Endothelial cell of umbilical vein (primary cell): ENCODE measurements around the gene MEGF10. TPM values are rescaled to one million over a fixed set of nuclear protein-coding genes. Genes with fewer than 3 reads are reported as not detected.

ENCODE experiments used
- BruUV-seq: library from RNA; stranded (reverse); fragments of 400-500 nt; replicated peaks from 2 replicates; lab custom pipeline; 2021; lab: Mats Ljungman, UMichigan
- CTCF ChIA-PET: fragments of 300-600, 350-600 bp; sonication (Branson Sonifier 250); formaldehyde crosslinking; loops from one replicate; lab custom pipeline; 2021; ENCODE audit warnings: antibody characterized with exemption, inconsistent platforms; lab: Charles Lee
- POLR2A ChIA-PET: fragments of 300-600, 350-600 bp; sonication (Branson Sonifier 250); formaldehyde crosslinking; loops from one replicate; lab custom pipeline; 2021; ENCODE audit warnings: antibody characterized with exemption, inconsistent platforms; lab: Charles Lee
- DNase-seq: peaks from one replicate; pipeline ENCODE4 v3.0.0-alpha.2; 2011; ENCODE audit warnings: low read depth, low spot score
- FAIRE-seq: peaks from 2 replicates; lab custom pipeline; 2011; peaks lifted over from hg19 to GRCh38; lab: Jason Lieb, UNC
- H2AFZ ChIP-seq: 2 replicates; pipeline ENCODE4 v1.6.0; 2012; ENCODE audit warnings: low read depth, low read length, control low read depth, inconsistent platforms
- H3K27ac ChIP-seq: 2 replicates; pipeline ENCODE4 v1.5.1; 2011; ENCODE audit warnings: low read depth, mild to moderate bottlenecking, control low read depth, low read length, moderate library complexity; ENCODE audit not compliant: insufficient read depth
- H3K27me3 ChIP-seq, 2 experiments: 2 replicates each; pipeline versions ENCODE4 v1.6.0 to v1.6.1; 2011; ENCODE audit warnings: low read length in 2 of 2, mixed read lengths in 1 of 2; ENCODE audit not compliant: control insufficient read depth in 2 of 2, insufficient read depth in 2 of 2
- H3K36me3 ChIP-seq, 2 experiments: 2 replicates in 1 of 2; 3 replicates in 1 of 2; pipeline ENCODE4 v1.5.1; 2011; ENCODE audit warnings: low read length in 2 of 2, mild to moderate bottlenecking in 1 of 2, moderate library complexity in 1 of 2; ENCODE audit not compliant: control insufficient read depth in 2 of 2, insufficient read depth in 2 of 2; ENCODE audit errors: extremely low read depth in 1 of 2
- H3K4me1 ChIP-seq: 3 replicates; pipeline ENCODE4 v1.5.1; 2011; ENCODE audit warnings: mild to moderate bottlenecking, low read length; ENCODE audit not compliant: control insufficient read depth, insufficient read depth; ENCODE audit errors: extremely low read depth
- H3K4me2 ChIP-seq: 2 replicates; pipeline ENCODE4 v1.6.1; 2011; ENCODE audit warnings: low read length, control low read depth, mixed read lengths; ENCODE audit not compliant: insufficient read depth
- H3K4me3 ChIP-seq, 3 experiments: fragments of 200-600 bp in 1 of 3; sonication (generic), shearing (Covaris generic) in 1 of 3; replicated peaks in 1 of 3; 2 replicates each; pipeline ENCODE4 v1.5.1; 2011 to 2016; ENCODE audit warnings: control low read depth in 3 of 3, low read length in 3 of 3, mild to moderate bottlenecking in 2 of 3, inconsistent platforms in 1 of 3, low read depth in 1 of 3, moderate library complexity in 1 of 3; ENCODE audit not compliant: insufficient read depth in 1 of 3
- H3K79me2 ChIP-seq: 2 replicates; pipeline ENCODE4 v1.6.0; 2012; ENCODE audit warnings: low read length, inconsistent platforms; ENCODE audit not compliant: control insufficient read depth, insufficient read depth
- H3K9ac ChIP-seq: replicated peaks from 2 replicates; pipeline ENCODE3; 2011; ENCODE audit warnings: low read length, control low read depth; ENCODE audit not compliant: insufficient read depth; ENCODE audit errors: extremely low read depth
- H3K9me1 ChIP-seq: replicated peaks from 3 replicates; pipeline ENCODE4 v1.6.0; 2011; ENCODE audit warnings: mild to moderate bottlenecking, low read length; ENCODE audit not compliant: control insufficient read depth, insufficient read depth; ENCODE audit errors: extremely low read depth
- H3K9me3 ChIP-seq: replicated peaks from 2 replicates; pipeline ENCODE4 v1.5.1; 2012; ENCODE audit warnings: low read length, inconsistent platforms; ENCODE audit not compliant: control insufficient read depth, insufficient read depth
- H4K20me1 ChIP-seq: replicated peaks from 2 replicates; pipeline ENCODE3; 2011; ENCODE audit warnings: mild to moderate bottlenecking, low read length; ENCODE audit not compliant: control insufficient read depth, insufficient read depth; ENCODE audit errors: extremely low read depth
- EZH2 ChIP-seq: IDR thresholded peaks from 2 replicates; pipeline ENCODE4 v1.6.1; 2012; ENCODE audit warnings: borderline replicate concordance, low read depth, mild to moderate bottlenecking, moderate library complexity, low read length, inconsistent platforms; ENCODE audit not compliant: severe bottlenecking
- FOS ChIP-seq: IDR thresholded peaks from 2 replicates; pipeline ENCODE4 v1.6.1; 2011; ENCODE audit warnings: mild to moderate bottlenecking, low read length, moderate library complexity, borderline replicate concordance; ENCODE audit not compliant: insufficient read depth
- GATA2 ChIP-seq: IDR thresholded peaks from 2 replicates; pipeline ENCODE4 v1.7.0; 2011; ENCODE audit warnings: low read depth, mild to moderate bottlenecking, moderate library complexity, mixed read lengths, low read length; ENCODE audit not compliant: insufficient read length, insufficient read depth
- JUN ChIP-seq: IDR thresholded peaks from 2 replicates; pipeline ENCODE4 v1.6.1; 2011; ENCODE audit warnings: borderline replicate concordance, low read depth; ENCODE audit not compliant: insufficient read length, insufficient read depth
- MYC ChIP-seq: IDR thresholded peaks from one replicate; pipeline ENCODE4 v1.6.1; 2011; ENCODE audit warnings: mild to moderate bottlenecking, low read depth, low read length
- POLR2A ChIP-seq: IDR thresholded peaks from 2 replicates; pipeline ENCODE4 v1.6.1; 2012; ENCODE audit warnings: low read depth, mild to moderate bottlenecking, control low read depth, low read length
- POLR2AphosphoS5 ChIP-seq: IDR thresholded peaks from 2 replicates; pipeline ENCODE4 v1.6.1; 2012; ENCODE audit warnings: low read depth, mild to moderate bottlenecking, control low read depth, low read length, moderate library complexity; ENCODE audit not compliant: insufficient read depth
- dilution Hi-C: fragments of 300-500 bp; cut with MboI; formaldehyde crosslinking; loops from one replicate; pipeline ENCODE4 v1.15.0; 2019; ENCODE audit warnings: low sequenced_read_pairs; ENCODE audit not compliant: extremely low pct_ligation_motif_present
- intact Hi-C: fragments of 100-400 bp; cut with micrococcal nuclease; formaldehyde crosslinking; loops from one replicate; pipeline ENCODE4 v1.10.0; 2022
- polyA plus RNA-seq, 4 experiments: library from polyadenylated mRNA; depleted of rRNA in 3 of 4; stranded (reverse) in 3 of 4; unstranded in 1 of 4; fragments of >200 nt; gene quantifications; 2 replicates each; pipeline versions ENCODE4 v1.2.1 to v1.2.3, GENCODE V29; 2011 to 2012; ENCODE audit warnings: missing spikeins in 1 of 4
- total RNA-seq: library from RNA; stranded (reverse); gene quantifications from 2 replicates; pipeline ENCODE4 v1.2.3, GENCODE V29; 2021
- TF ChIP-seq, protein P1 (sequence below): IDR thresholded peaks from 2 replicates; pipeline ENCODE4 v1.6.1; 2011; ENCODE audit not compliant: insufficient read depth, insufficient read length
- TF ChIP-seq, protein P2 (sequence below), 2 donors: IDR thresholded peaks; 1 replicate in 1 of 2; 2 replicates in 1 of 2; pipeline ENCODE4 v1.5.1; 2011; ENCODE audit warnings: low read length in 2 of 2, mild to moderate bottlenecking in 2 of 2, moderate library complexity in 2 of 2, control low read depth in 1 of 2, inconsistent platforms in 1 of 2, low read depth in 1 of 2; ENCODE audit not compliant: insufficient read depth in 1 of 2; ENCODE audit errors: extremely low read depth in 1 of 2

The MEGF10 gene
- total and polyA plus RNA-seq, 2 donors (not counting 3 experiments of a cell fraction or from before 2014, with no cell fraction given) = 0.30 to 1.00 TPM

- Histone ChIP-seq H2AFZ (no peak overlapping the region), H3K9ac (no peak overlapping the region), H3K4me3 (no peak overlapping the region), H3K4me1 (no peaks in the 10 kb centered on the region), H4K20me1 (no peaks in the 10 kb centered on the region), H3K79me2 (no peaks in the 10 kb centered on the region), H3K4me2 (no peak overlapping the region), H3K27me3 (peaks cover 11 to 37% of the 10 kb centered on the region in 2 experiments), H3K9me3 (no peaks in the 10 kb centered on the region), H3K9me1 (no peaks in the 10 kb centered on the region), H3K27ac (no peak overlapping the region), H3K36me3 (no peaks in the 10 kb centered on the region)
- ChIA-PET POLR2A (no interaction called here), CTCF (interaction anchor here (1.1 to 1.3 kb wide), 2 partner anchors 12 to 28 kb away, joined by 3 read pairs; no protein-coding TSS in a partner anchor)
- TF ChIP-seq POLR2AphosphoS5 = no peak
- no peak for TF ChIP-seq GATA2
- no peak for TF ChIP-seq MYC
- no peak for TF ChIP-seq FOS
- TF ChIP-seq, protein P1, sequence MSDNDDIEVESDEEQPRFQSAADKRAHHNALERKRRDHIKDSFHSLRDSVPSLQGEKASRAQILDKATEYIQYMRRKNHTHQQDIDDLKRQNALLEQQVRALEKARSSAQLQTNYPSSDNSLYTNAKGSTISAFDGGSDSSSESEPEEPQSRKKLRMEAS = no peak
- no peak for TF ChIP-seq EZH2
- TF ChIP-seq JUN = no peak
- TF ChIP-seq, protein P2, sequence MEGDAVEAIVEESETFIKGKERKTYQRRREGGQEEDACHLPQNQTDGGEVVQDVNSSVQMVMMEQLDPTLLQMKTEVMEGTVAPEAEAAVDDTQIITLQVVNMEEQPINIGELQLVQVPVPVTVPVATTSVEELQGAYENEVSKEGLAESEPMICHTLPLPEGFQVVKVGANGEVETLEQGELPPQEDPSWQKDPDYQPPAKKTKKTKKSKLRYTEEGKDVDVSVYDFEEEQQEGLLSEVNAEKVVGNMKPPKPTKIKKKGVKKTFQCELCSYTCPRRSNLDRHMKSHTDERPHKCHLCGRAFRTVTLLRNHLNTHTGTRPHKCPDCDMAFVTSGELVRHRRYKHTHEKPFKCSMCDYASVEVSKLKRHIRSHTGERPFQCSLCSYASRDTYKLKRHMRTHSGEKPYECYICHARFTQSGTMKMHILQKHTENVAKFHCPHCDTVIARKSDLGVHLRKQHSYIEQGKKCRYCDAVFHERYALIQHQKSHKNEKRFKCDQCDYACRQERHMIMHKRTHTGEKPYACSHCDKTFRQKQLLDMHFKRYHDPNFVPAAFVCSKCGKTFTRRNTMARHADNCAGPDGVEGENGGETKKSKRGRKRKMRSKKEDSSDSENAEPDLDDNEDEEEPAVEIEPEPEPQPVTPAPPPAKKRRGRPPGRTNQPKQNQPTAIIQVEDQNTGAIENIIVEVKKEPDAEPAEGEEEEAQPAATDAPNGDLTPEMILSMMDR (IDR thresholded peaks at IDR 0.05; ENCODE audit: extremely low read depth in 1 of 2, insufficient read depth in 1 of 2, low read depth in 1 of 2, low read length in 2 of 2) = no peak
- TF ChIP-seq POLR2A = no peak
- intact Hi-C loops = no loop called here
- no peak for DNase-seq
- dilution Hi-C loops = no loop called here
- no TSS peak for BruUV-seq
- no peak for FAIRE-seq
These were observed 51.8 kb downstream of the MEGF10 start for GRCh38 chr5:127342364-127342763.
